Stimulated activated CD8-positive, alpha-beta memory T cell treated with anti-CD3 and anti-CD28 coated beads, Interleukin-7, amount 100 ng/mL, for 1 hour (primary cell): ENCODE data around the gene SYNDIG1L.
"Not testable (repeated sequence)": the region's sequence is repeated elsewhere in the genome, so short reads cannot be mapped to it uniquely, and the experiment has no call there.

Experiments
- DNase-seq, 2 donors: peaks; one replicate each; pipeline ENCODE4 v3.0.0-alpha.2; 2020; ENCODE audit warnings: low read depth in 2 of 2

SYNDIG1L gene

GRCh38 chr14:74426202-74426582 lies at the start of gene SYNDIG1L:
Gene SYNDIG1L (minus strand): TSS chr14:74426210. CDS start chr14:74409744, 16,466 bp downstream.
- no peak for DNase-seq

- DNase-seq: no peak
These were observed 49.7 kb upstream of the SYNDIG1L start for GRCh38 chr14:74475678-74476077.

GRCh38 chr14:74474376-74474775 lies 48.4 kb upstream of the SYNDIG1L start:
- no peak for DNase-seq

GRCh38 chr14:74472601-74473000 lies 46.6 kb upstream of the SYNDIG1L start:
- DNase-seq: no peak

GRCh38 chr14:74469548-74470518 lies 43.8 kb upstream of the SYNDIG1L start:
- no peak for DNase-seq

- DNase-seq: no peak
These were observed 42.5 kb upstream of the SYNDIG1L start for GRCh38 chr14:74468513-74468912.

- DNase-seq: no peak
These were observed 39.3 kb upstream of the SYNDIG1L start for GRCh38 chr14:74465335-74465734.

GRCh38 chr14:74464785-74465184 lies 38.8 kb upstream of the SYNDIG1L start:
- DNase-seq: no peak

- no peak for DNase-seq
These were observed 37.7 kb upstream of the SYNDIG1L start for GRCh38 chr14:74463697-74464096.

GRCh38 chr14:74462993-74463392 lies 37.0 kb upstream of the SYNDIG1L start:
- DNase-seq: no peak

- no peak for DNase-seq
These were observed 34.0 kb upstream of the SYNDIG1L start for GRCh38 chr14:74459976-74460375.

- peak in 1 of 2 donors; percentile 19 for DNase-seq
These were observed 33.4 kb upstream of the SYNDIG1L start for GRCh38 chr14:74459289-74459946.

- no peak for DNase-seq
These were observed 31.5 kb upstream of the SYNDIG1L start for GRCh38 chr14:74457565-74457895.

GRCh38 chr14:74456684-74457564 lies 30.9 kb upstream of the SYNDIG1L start:
- no peak for DNase-seq

- not testable (repeated sequence) for DNase-seq
These were observed 28.4 kb upstream of the SYNDIG1L start for GRCh38 chr14:74454397-74454796.

- DNase-seq: no peak
These were observed 18.9 kb upstream of the SYNDIG1L start for GRCh38 chr14:74444866-74445265.

GRCh38 chr14:74442757-74443156 lies 16.7 kb upstream of the SYNDIG1L start:
- no peak for DNase-seq

- no peak for DNase-seq
These were observed 15.1 kb upstream of the SYNDIG1L start for GRCh38 chr14:74441113-74441512.

GRCh38 chr14:74438351-74438915 lies 12.4 kb upstream of the SYNDIG1L start:
- DNase-seq: no peak

- no peak for DNase-seq
These were observed 11.6 kb upstream of the SYNDIG1L start for GRCh38 chr14:74437496-74438053.

- DNase-seq: no peak
These were observed 8.3 kb upstream of the SYNDIG1L start for GRCh38 chr14:74434294-74434693.
